Neutrophil (primary cell): ENCODE results near the gene SORCS2.

Source experiments
- H3K27ac ChIP-seq: fragments of 200-600 bp; sonication (generic); 2 replicates; pipeline ENCODE4 v1.5.1; 2016; ENCODE audit warnings: mild to moderate bottlenecking, moderate library complexity
- H3K27me3 ChIP-seq: fragments of 200-600 bp; sonication (generic); 2 replicates; pipeline ENCODE4 v1.6.0; 2016; ENCODE audit warnings: mild to moderate bottlenecking
- H3K36me3 ChIP-seq: fragments of 200-600 bp; sonication (generic); 2 replicates; pipeline ENCODE4 v1.5.1; 2017
- H3K4me1 ChIP-seq, 2 experiments: fragments of 200-600 bp in 1 of 2; sonication (generic) in 1 of 2; 1 replicate in 1 of 2; 2 replicates in 1 of 2; pipeline versions ENCODE4 v1.5.1 to v1.6.1; 2013 to 2016; ENCODE audit warnings: low read depth in 1 of 2, low read length in 1 of 2, mild to moderate bottlenecking in 1 of 2, moderate library complexity in 1 of 2; ENCODE audit not compliant: control insufficient read depth in 1 of 2, insufficient read depth in 1 of 2
- H3K4me3 ChIP-seq, 2 experiments: fragments of 200-600 bp in 1 of 2; sonication (generic) in 1 of 2; 1 replicate in 1 of 2; 2 replicates in 1 of 2; pipeline ENCODE4 v1.5.1; 2013 to 2016; ENCODE audit warnings: low read depth in 1 of 2, low read length in 1 of 2, mild to moderate bottlenecking in 1 of 2, moderate library complexity in 1 of 2
- H3K9me3 ChIP-seq: fragments of 200-600 bp; sonication (generic); 2 replicates; pipeline ENCODE4 v1.5.1; 2016
- CTCF ChIP-seq: fragments of 200-600 bp; sonication (generic); IDR thresholded peaks from 2 replicates; pipeline ENCODE4 v1.5.1; 2016; ENCODE audit warnings: antibody characterized with exemption

SORCS2 gene

GRCh38 chr4:7147261-7147660, 45.1 kb upstream of the SORCS2 start:
- H3K36me3 ChIP-seq, result no peaks in the 10 kb centered on the region
- TF ChIP-seq CTCF, result no peak
- no peak overlapping the region for H3K27ac ChIP-seq
- H3K4me1 ChIP-seq, result no peaks in the 10 kb centered on the region
- peaks cover 20% of the 10 kb centered on the region for H3K27me3 ChIP-seq
- H3K4me3 ChIP-seq, result no peak overlapping the region
- no peaks in the 10 kb centered on the region for H3K9me3 ChIP-seq

GRCh38 chr4:7147661-7148310, 44.6 kb upstream of the SORCS2 start:
- Histone ChIP-seq H3K9me3 (no peaks in the 10 kb centered on the region), H3K27ac (no peak overlapping the region), H3K27me3 (peaks cover 18% of the 10 kb centered on the region), H3K4me1 (no peaks in the 10 kb centered on the region), H3K36me3 (no peaks in the 10 kb centered on the region), H3K4me3 (no peak overlapping the region)
- TF ChIP-seq CTCF, result no peak

GRCh38 chr4:7148337-7148736, 44.0 kb upstream of the SORCS2 start:
- peaks cover 13% of the 10 kb centered on the region for H3K27me3 ChIP-seq

GRCh38 chr4:7150036-7150635, 42.2 kb upstream of the SORCS2 start:
- TF ChIP-seq CTCF, result no peak
- Histone ChIP-seq H3K4me3 (no peak overlapping the region), H3K27me3 (peaks cover 26% of the 10 kb centered on the region)

More at GRCh38 chr4:7148337-7148736, 44.0 kb upstream of the SORCS2 start:
- Histone ChIP-seq H3K36me3 (no peaks in the 10 kb centered on the region), H3K27ac (no peak overlapping the region), H3K4me1 (no peaks in the 10 kb centered on the region), H3K4me3 (no peak overlapping the region), H3K9me3 (no peaks in the 10 kb centered on the region)
- TF ChIP-seq CTCF, result no peak

GRCh38 chr4:7151668-7152227, 40.6 kb upstream of the SORCS2 start:
- TF ChIP-seq CTCF, result no peak
- no peak overlapping the region for H3K4me3 ChIP-seq
- no peaks in the 10 kb centered on the region for H3K36me3 ChIP-seq
- no peaks in the 10 kb centered on the region for H3K4me1 ChIP-seq
- H3K27me3 ChIP-seq, result peaks cover 30% of the 10 kb centered on the region
- no peak overlapping the region for H3K27ac ChIP-seq
- no peaks in the 10 kb centered on the region for H3K9me3 ChIP-seq

More at GRCh38 chr4:7150036-7150635, 42.2 kb upstream of the SORCS2 start:
- Histone ChIP-seq H3K27ac (no peak overlapping the region), H3K36me3 (no peaks in the 10 kb centered on the region), H3K4me1 (no peaks in the 10 kb centered on the region), H3K9me3 (no peaks in the 10 kb centered on the region)
